Osteocyte (in vitro differentiated cells): ENCODE data around the gene AIP. TPM values are rescaled to one million over a fixed set of nuclear protein-coding genes. Genes with fewer than 3 reads are reported as not detected.

Experiments
- DNase-seq: peaks from one replicate; pipeline ENCODE4 v3.0.0; 2021; ENCODE audit warnings: mixed read lengths; ENCODE audit not compliant: unreplicated experiment; ENCODE audit errors: extremely low spot score
- H3K27ac Mint-ChIP-seq: one replicate; pipeline ENCODE4 v1.8.0; 2021; ENCODE audit warnings: mild to moderate bottlenecking, mixed read lengths; ENCODE audit not compliant: unreplicated experiment
- H3K27me3 Mint-ChIP-seq: one replicate; pipeline ENCODE4 v1.8.0; 2021; ENCODE audit warnings: mixed read lengths; ENCODE audit not compliant: unreplicated experiment
- H3K36me3 Mint-ChIP-seq: one replicate; pipeline ENCODE4 v1.8.0; 2021; ENCODE audit warnings: mixed read lengths; ENCODE audit not compliant: unreplicated experiment
- H3K4me1 Mint-ChIP-seq: one replicate; pipeline ENCODE4 v1.8.0; 2021; ENCODE audit warnings: mixed read lengths; ENCODE audit not compliant: unreplicated experiment
- H3K4me3 Mint-ChIP-seq: one replicate; pipeline ENCODE4 v1.8.0; 2021; ENCODE audit warnings: mild to moderate bottlenecking, moderate library complexity, mixed read lengths; ENCODE audit not compliant: unreplicated experiment
- H3K9me3 Mint-ChIP-seq: one replicate; pipeline ENCODE4 v1.8.0; 2021; ENCODE audit warnings: mixed read lengths; ENCODE audit not compliant: unreplicated experiment
- CTCF ChIP-seq: fragments of 200-600 bp; sonication (generic); IDR thresholded peaks from 2 replicates; pipeline ENCODE4 v1.5.0; 2021; ENCODE audit warnings: antibody characterized with exemption, mild to moderate bottlenecking, moderate library complexity
- long read RNA-seq: library from polyadenylated mRNA; unstranded; transcript quantifications from one replicate; pipeline ENCODE4 v2.0.0, GENCODE V29; 2021
- total RNA-seq: library from RNA; stranded (reverse); gene quantifications from 2 replicates; pipeline ENCODE4 v1.2.1, GENCODE V29; 2021

AIP gene
- total RNA-seq, result 76.5 and 79.9 TPM in 2 replicates
- long read RNA-seq, transcript AIP-201 (6 exons, 1,221 nt), result major isoform, 117 of 126 reads
- long read RNA-seq, partial matches to known transcripts, result 2 of 126 reads
- long read RNA-seq, other reads (novel, unspliced or antisense), result 6 of 126 reads

GRCh38 chr11:67482827-67483798 is at the start of gene AIP:
AIP (plus strand) TSS chr11:67483026; CDS start chr11:67483159, 133 bp downstream.
- H3K27ac Mint-ChIP-seq, result peak within 1 kb of the TSS; percentile 99
- H3K4me3 Mint-ChIP-seq, result peak within 1 kb of the TSS; percentile 90
- H3K4me1 Mint-ChIP-seq, result peaks cover 37% of the 10 kb centered on the region
- TF ChIP-seq CTCF, result peak; percentile 10
- no peaks in the 10 kb centered on the region for H3K27me3 Mint-ChIP-seq
- no peaks in the 10 kb centered on the region for H3K36me3 Mint-ChIP-seq
- DNase-seq, result peak; percentile 99
- no peaks in the 10 kb centered on the region for H3K9me3 Mint-ChIP-seq

GRCh38 chr11:67433536-67434394 is 49.1 kb upstream of the AIP start:
- no peak overlapping the region for H3K27ac Mint-ChIP-seq
- H3K9me3 Mint-ChIP-seq, result no peaks in the 10 kb centered on the region
- no peak overlapping the region for H3K4me3 Mint-ChIP-seq
- peaks cover 10% of the 10 kb centered on the region for H3K4me1 Mint-ChIP-seq
- TF ChIP-seq CTCF, result no peak
- no peak for DNase-seq
- no peaks in the 10 kb centered on the region for H3K27me3 Mint-ChIP-seq
- H3K36me3 Mint-ChIP-seq, result peaks cover 12% of the 10 kb centered on the region

GRCh38 chr11:67434395-67434881 is 48.4 kb upstream of the AIP start:
- TF ChIP-seq CTCF, result no peak

GRCh38 chr11:67435031-67435726 is 47.6 kb upstream of the AIP start:
- no peak for DNase-seq
- no peaks in the 10 kb centered on the region for H3K9me3 Mint-ChIP-seq
- H3K4me3 Mint-ChIP-seq, result no peak overlapping the region
- H3K4me1 Mint-ChIP-seq, result peaks cover 19% of the 10 kb centered on the region
- TF ChIP-seq CTCF, result no peak
- no peak overlapping the region for H3K27ac Mint-ChIP-seq
- peaks cover 15% of the 10 kb centered on the region for H3K36me3 Mint-ChIP-seq
- H3K27me3 Mint-ChIP-seq, result no peaks in the 10 kb centered on the region

More at GRCh38 chr11:67434395-67434881, 48.4 kb upstream of the AIP start:
- Mint-ChIP-seq H3K27ac (no peak overlapping the region), H3K4me1 (peaks cover 14% of the 10 kb centered on the region), H3K9me3 (no peaks in the 10 kb centered on the region), H3K36me3 (peaks cover 13% of the 10 kb centered on the region), H3K27me3 (no peaks in the 10 kb centered on the region), H3K4me3 (no peak overlapping the region)
- DNase-seq, result no peak
